Gastroesophageal sphincter (tissue), 4 donors: ENCODE results near the gene NCK2. TPM values are rescaled to one million over a fixed set of nuclear protein-coding genes. Genes with fewer than 3 reads are reported as not detected.

Experiments used
- ATAC-seq: fragments of 150-250 bp; one replicate; pipeline ENCODE4 v1.9.1; 2016; ENCODE audit warnings: mild to moderate bottlenecking, moderate library complexity
- H3K27ac ChIP-seq, 4 donors: fragments of 200-600 bp; sonication (generic) in 3 of 4; 1 replicate in 3 of 4; 2 replicates in 1 of 4; pipeline ENCODE4 v1.5.1; 2016 to 2019
- H3K27me3 ChIP-seq: fragments of 200-600 bp; sonication (generic); one replicate; pipeline ENCODE4 v1.5.1; 2019
- H3K36me3 ChIP-seq, 2 donors: fragments of 200-600 bp; sonication (generic); one replicate each; pipeline ENCODE4 v1.5.1; 2019; ENCODE audit warnings: control low read depth in 1 of 2
- H3K4me1 ChIP-seq, 3 donors: fragments of 200-600 bp; sonication (generic); 1 replicate in 2 of 3; 2 replicates in 1 of 3; pipeline ENCODE4 v1.5.1; 2016 to 2019; ENCODE audit warnings: control low read depth in 2 of 3
- H3K4me3 ChIP-seq, 2 donors: fragments of 200-600 bp; sonication (generic); one replicate each; pipeline ENCODE4 v1.5.1; 2019; ENCODE audit warnings: mild to moderate bottlenecking in 1 of 2, moderate library complexity in 1 of 2
- H3K9me3 ChIP-seq, 3 donors: fragments of 200-600 bp; sonication (generic); one replicate each; pipeline ENCODE4 v1.5.1; 2017 to 2019; ENCODE audit warnings: control low read depth in 2 of 3
- CTCF ChIP-seq, 4 experiments: fragments of 200-600 bp in 2 of 4; fragments of 450-650 bp in 2 of 4; sonication (generic) in 1 of 4; IDR thresholded peaks; one replicate each; pipeline ENCODE4 v1.5.1; 2017 to 2019; ENCODE audit warnings: antibody characterized with exemption in 4 of 4, mild to moderate bottlenecking in 2 of 4, moderate library complexity in 2 of 4
- EP300 ChIP-seq: sonication (generic); formaldehyde crosslinking; IDR thresholded peaks from one replicate; pipeline ENCODE4 v1.6.1; 2017; ENCODE audit warnings: antibody characterized with exemption, mild to moderate bottlenecking
- POLR2A ChIP-seq, 2 donors: fragments of 450-650 bp; IDR thresholded peaks; one replicate each; pipeline ENCODE4 v1.6.1; 2017; ENCODE audit warnings: antibody characterized with exemption in 2 of 2, mild to moderate bottlenecking in 2 of 2, moderate library complexity in 1 of 2
- POLR2AphosphoS5 ChIP-seq: sonication (generic); formaldehyde crosslinking; IDR thresholded peaks from one replicate; pipeline ENCODE4 v1.6.1; 2017; ENCODE audit warnings: antibody characterized with exemption
- WGBS, 2 donors: methylation state at CpG; one replicate each; pipeline ENCODE4 v1.1.5; 2018; ENCODE audit warnings: low coverage in 1 of 2; 5-methylcytosine and 5-hydroxymethylcytosine counted together
- total RNA-seq, 4 donors: library from RNA; depleted of rRNA; stranded (reverse); fragments of >200 nt; gene quantifications; one replicate each; pipeline ENCODE4 v1.1.0, GENCODE V29; 2016

NCK2 gene
- total RNA-seq, 4 donors from 2014 or later = 63.0 to 131 (median 89.5) TPM

GRCh38 chr2:105858868-105859693, 114.4 kb downstream of the NCK2 start:
- 83 to 89% methylated on average over 4 to 5 of the region's 8 CpGs for WGBS, 2 donors
- Histone ChIP-seq H3K27me3 (no peaks in the 10 kb centered on the region), H3K27ac (no peak overlapping the region), H3K9me3 (no peaks in the 10 kb centered on the region), H3K4me3 (no peak overlapping the region), H3K4me1 (peaks cover 0 to 55% (median 0%) of the 10 kb centered on the region in 3 donors), H3K36me3 (peaks cover 0 to 20% of the 10 kb centered on the region in 2 donors)
- ATAC-seq = no peak
- TF ChIP-seq POLR2A (IDR thresholded peaks at IDR 0.05) (no peak), CTCF (IDR thresholded peaks at IDR 0.05) (no peak), POLR2AphosphoS5 (no peak), EP300 (no peak)

GRCh38 chr2:105859694-105859951, 114.9 kb downstream of the NCK2 start:
- H3K4me1 ChIP-seq = peaks cover 0 to 61% (median 0%) of the 10 kb centered on the region in 3 donors
- no peak for TF ChIP-seq POLR2AphosphoS5
- TF ChIP-seq CTCF (IDR thresholded peaks at IDR 0.05) = no peak
- TF ChIP-seq EP300 = no peak
- no peak for TF ChIP-seq POLR2A (IDR thresholded peaks at IDR 0.05)
- 91 to 92% methylated on average over 2 of the region's 2 CpGs for WGBS, 2 donors
- H3K27me3 ChIP-seq = no peaks in the 10 kb centered on the region
- H3K9me3 ChIP-seq = no peaks in the 10 kb centered on the region
- H3K27ac ChIP-seq = no peak overlapping the region
- H3K4me3 ChIP-seq = no peak overlapping the region
- peaks cover 0 to 20% of the 10 kb centered on the region in 2 donors for H3K36me3 ChIP-seq
- ATAC-seq = no peak

- Histone ChIP-seq H3K4me3 (no peak overlapping the region), H3K4me1 (peaks cover 0 to 66% (median 0%) of the 10 kb centered on the region in 3 donors), H3K27me3 (no peaks in the 10 kb centered on the region), H3K36me3 (peaks cover 0 to 11% of the 10 kb centered on the region in 2 donors), H3K27ac (no peak overlapping the region), H3K9me3 (no peaks in the 10 kb centered on the region)
- no peak for TF ChIP-seq POLR2AphosphoS5
- no peak for TF ChIP-seq EP300
- 94% methylated on average over 9 of the region's 10 CpGs; no CpG with 5 or more reads in 1 of the 2 donors for WGBS, 2 donors
- no peak for ATAC-seq
These were observed 115.9 kb downstream of the NCK2 start for GRCh38 chr2:105860567-105860966.

GRCh38 chr2:105861200-105861599, 116.5 kb downstream of the NCK2 start:
- Histone ChIP-seq H3K4me1 (peaks cover 0 to 72% (median 2%) of the 10 kb centered on the region in 3 donors), H3K36me3 (peaks cover 0 to 5% of the 10 kb centered on the region in 2 donors), H3K9me3 (no peaks in the 10 kb centered on the region), H3K27me3 (no peaks in the 10 kb centered on the region), H3K27ac (no peak overlapping the region), H3K4me3 (no peak overlapping the region)
- no peak for TF ChIP-seq EP300
- TF ChIP-seq POLR2AphosphoS5 = no peak
- TF ChIP-seq POLR2A (IDR thresholded peaks at IDR 0.05) = no peak
- no peak for TF ChIP-seq CTCF (IDR thresholded peaks at IDR 0.05)
- ATAC-seq = no peak
- 78 to 90% methylated on average over 5 to 7 of the region's 7 CpGs for WGBS, 2 donors

GRCh38 chr2:105862843-105863242, 118.1 kb downstream of the NCK2 start:
- 74 to 75% methylated on average over 4 of the region's 5 CpGs for WGBS, 2 donors
- no peak for ATAC-seq
- H3K36me3 ChIP-seq = no peaks in the 10 kb centered on the region
- H3K4me3 ChIP-seq = no peak overlapping the region
- H3K9me3 ChIP-seq = no peaks in the 10 kb centered on the region
- no peak overlapping the region for H3K27ac ChIP-seq
- H3K27me3 ChIP-seq = no peaks in the 10 kb centered on the region
- no peak for TF ChIP-seq EP300
- peak; percentile 6 for TF ChIP-seq POLR2AphosphoS5
- H3K4me1 ChIP-seq = peaks cover 0 to 85% (median 8%) of the 10 kb centered on the region in 3 donors

- Histone ChIP-seq H3K4me1 (peaks cover 0 to 88% (median 14%) of the 10 kb centered on the region in 3 donors), H3K27me3 (no peaks in the 10 kb centered on the region), H3K4me3 (no peak overlapping the region), H3K27ac (peak overlapping the region in 1 of 4 donors; percentile 18), H3K36me3 (no peaks in the 10 kb centered on the region), H3K9me3 (no peaks in the 10 kb centered on the region)
- TF ChIP-seq CTCF (IDR thresholded peaks at IDR 0.05) = no peak
- no peak for TF ChIP-seq POLR2AphosphoS5
- TF ChIP-seq EP300 = no peak
- 69 to 86% methylated on average over 1 to 5 of the region's 6 CpGs for WGBS, 2 donors
- ATAC-seq = no peak
These were observed 119.5 kb downstream of the NCK2 start for GRCh38 chr2:105864262-105864661.
